Ovary (tissue), 3 donors: ENCODE data around the gene NPTN.

ENCODE experiments used
- CTCF ChIP-seq, 3 donors: fragments of 450-650 bp in 2 of 3; fragments of 200-600 bp in 1 of 3; IDR thresholded peaks; one replicate each; pipeline versions ENCODE4 v1.5.1 to v1.8.0; 2016 to 2022; ENCODE audit warnings: antibody characterized with exemption in 3 of 3, mild to moderate bottlenecking in 1 of 3
- EP300 ChIP-seq: sonication (generic); formaldehyde crosslinking; IDR thresholded peaks from one replicate; pipeline ENCODE4 v1.6.1; 2017; ENCODE audit warnings: antibody characterized with exemption
- POLR2A ChIP-seq: fragments of 450-650 bp; IDR thresholded peaks from one replicate; pipeline ENCODE4 v1.6.1; 2017; ENCODE audit warnings: antibody characterized with exemption, mild to moderate bottlenecking, moderate library complexity
- donor health status: DM: no; HTN: no; CAD: no.

DNA sequence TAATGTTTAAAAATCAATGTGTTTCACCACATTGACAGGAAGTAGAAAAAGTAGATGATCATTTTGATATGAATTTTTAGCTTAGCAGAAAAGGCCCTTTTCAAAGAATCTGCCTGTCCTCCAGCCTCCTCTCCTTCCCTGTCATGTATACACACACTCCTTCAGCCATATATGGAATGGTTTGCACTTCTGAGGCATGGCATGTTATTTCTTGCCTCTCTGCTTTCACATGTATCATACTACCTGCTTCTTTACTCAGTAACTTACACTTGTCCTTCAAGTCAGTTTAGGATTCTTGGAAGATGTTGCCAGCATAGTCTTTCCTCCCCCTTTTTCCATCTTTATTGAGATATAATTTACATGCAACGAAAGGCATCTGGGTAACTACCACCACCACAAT lies 111.2 kb downstream of the NPTN start:
- no peak for TF ChIP-seq CTCF (IDR thresholded peaks at IDR 0.05)
- no peak for TF ChIP-seq POLR2A
- TF ChIP-seq EP300, result no peak
